Germinal center (tissue), 1 donor: ENCODE data around the gene AARS1.
"Not testable (repeated sequence)": the region's sequence is repeated elsewhere in the genome, so short reads cannot be mapped to it uniquely, and the experiment has no call there.

Source experiments
- DNase-seq: peaks from one replicate; pipeline ENCODE4 v3.0.0; 2012; ENCODE audit warnings: mixed read lengths, low spot score

The AARS1 gene

GRCh38 chr16:70289229-70290094 is at the start of gene AARS1:
TSS of gene AARS1 (minus strand) at chr16:70289506. CDS start at chr16:70282763, 6,743 bp downstream.
- peak; percentile 98 for DNase-seq

- no peak for DNase-seq
These were observed 48.5 kb upstream of the AARS1 start for GRCh38 chr16:70337814-70338213.

GRCh38 chr16:70332728-70333127 is 43.4 kb upstream of the AARS1 start:
- DNase-seq = not testable (repeated sequence)

- no peak for DNase-seq
These were observed 42.5 kb upstream of the AARS1 start for GRCh38 chr16:70331588-70332358.

- no peak for DNase-seq
These were observed 41.8 kb upstream of the AARS1 start for GRCh38 chr16:70331091-70331490.

GRCh38 chr16:70324998-70325747 is 35.9 kb upstream of the AARS1 start:
- no peak for DNase-seq

- no peak for DNase-seq
These were observed 30.8 kb upstream of the AARS1 start for GRCh38 chr16:70320121-70320520.

- DNase-seq = not testable (repeated sequence)
These were observed 18.4 kb upstream of the AARS1 start for GRCh38 chr16:70307726-70308125.

- DNase-seq = no peak
These were observed 17.6 kb upstream of the AARS1 start for GRCh38 chr16:70306880-70307279.

- no peak for DNase-seq
These were observed 15.7 kb upstream of the AARS1 start for GRCh38 chr16:70304892-70305448.

- no peak for DNase-seq
These were observed 13.4 kb upstream of the AARS1 start for GRCh38 chr16:70302745-70303144.

- no peak for DNase-seq
These were observed 11.8 kb upstream of the AARS1 start for GRCh38 chr16:70301121-70301520.

GRCh38 chr16:70298988-70299938 is 10.0 kb upstream of the AARS1 start, which contains the start of gene DDX19B:
TSS of gene DDX19B (plus strand) at chr16:70299186. CDS start at chr16:70299298, 112 bp downstream.
- DNase-seq = peak; percentile 64

- no peak for DNase-seq
These were observed 6.3 kb upstream of the AARS1 start for GRCh38 chr16:70295634-70296033.

- DNase-seq = no peak
These were observed 5.2 kb upstream of the AARS1 start for GRCh38 chr16:70294385-70295025.

GRCh38 chr16:70292148-70292547 is 2.8 kb upstream of the AARS1 start:
- not testable (repeated sequence) for DNase-seq

GRCh38 chr16:70290949-70291519 is 1.7 kb upstream of the AARS1 start:
- DNase-seq = no peak

- DNase-seq = not testable (repeated sequence)
These were observed 1.9 kb downstream of the AARS1 start for GRCh38 chr16:70287304-70287971.

- DNase-seq = no peak
These were observed 12.9 kb downstream of the AARS1 start for GRCh38 chr16:70276392-70276791.
